ENCODE data around the gene PTN.

The PTN gene

GRCh38 chr7:137324796-137325696, 18.5 kb downstream of the PTN start:
- DNase-seq = no peak

- peak in 9 of 51 donors; percentile 14 to 36 (median 28) for DNase-seq
Observed at GRCh38 chr7:137316648-137317353, 26.7 kb downstream of the PTN start.

DNA sequence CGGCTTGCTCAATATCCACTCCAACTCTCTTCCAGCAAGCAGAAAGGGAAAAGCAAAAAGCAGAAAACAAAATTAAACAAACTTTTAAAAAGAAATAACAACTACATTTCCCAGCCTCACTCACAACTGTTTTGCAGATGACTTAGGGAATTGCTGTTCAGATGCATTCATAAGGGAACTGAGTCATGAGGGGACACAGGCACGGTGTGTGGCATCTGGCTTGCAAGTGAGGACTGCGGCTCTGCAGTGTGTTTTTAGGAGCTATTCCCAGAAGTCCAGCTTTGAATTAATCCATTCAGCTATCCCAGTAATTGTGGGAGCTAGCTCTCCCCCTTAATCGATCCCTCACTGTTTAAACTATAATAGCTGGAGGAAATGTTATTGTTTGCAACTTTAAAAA, 30.3 kb downstream of the PTN start:
- peak in 19 of 51 donors; percentile 12 to 57 (median 30) for DNase-seq

DNA sequence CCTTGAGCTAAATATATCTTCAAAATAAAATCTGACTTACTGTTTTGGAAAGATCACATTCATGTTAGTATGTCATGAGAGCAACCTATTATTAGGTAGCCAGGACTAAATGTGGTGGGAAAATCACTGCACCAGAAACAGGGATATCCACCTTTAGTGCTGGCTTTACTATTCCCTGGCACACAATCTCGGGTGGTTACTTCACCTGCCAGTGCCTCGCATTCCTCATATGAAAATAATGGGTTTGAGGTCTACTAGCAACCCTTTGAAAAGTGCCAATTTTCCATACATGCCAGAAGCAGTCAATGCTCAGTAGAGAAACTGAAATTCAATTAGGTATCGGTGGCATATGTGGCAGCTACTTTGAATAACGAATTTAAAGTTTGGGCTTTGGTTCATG, 36.8 kb downstream of the PTN start:
- peak in 1 of 51 donors; percentile 18 for DNase-seq

DNA sequence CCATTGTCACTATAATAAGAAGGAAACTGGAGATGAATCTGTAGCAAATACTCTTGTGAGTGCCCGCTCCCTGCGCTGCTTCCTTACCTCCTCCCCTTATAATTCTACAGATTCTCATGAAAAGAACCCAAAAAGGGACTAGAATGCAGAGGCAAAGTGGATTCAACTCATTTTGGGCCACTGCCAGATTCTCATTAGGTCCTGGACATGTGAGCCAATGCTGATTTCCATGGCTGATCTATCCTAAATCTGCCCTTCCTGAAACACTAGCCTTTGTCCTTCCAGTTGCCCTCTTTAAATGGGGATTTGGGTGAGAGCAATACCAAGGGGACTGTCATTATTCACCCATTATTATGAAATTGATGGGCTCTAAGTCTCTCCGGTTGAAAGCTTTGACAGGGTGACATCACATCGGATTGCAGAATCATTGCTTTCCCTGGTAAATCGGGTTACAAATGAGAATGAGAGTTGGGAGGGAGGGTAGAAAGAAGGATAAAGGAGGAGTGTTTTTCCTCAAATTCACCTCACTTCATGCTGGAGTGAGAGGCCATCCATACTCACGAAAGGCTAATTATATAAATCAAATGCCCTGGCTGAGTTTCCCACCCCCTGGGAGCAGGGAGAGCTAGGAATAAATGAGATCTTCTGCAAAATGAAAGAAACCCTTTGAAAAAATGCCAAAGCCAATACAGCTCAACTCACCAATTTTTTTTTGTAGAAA, 37.5 kb downstream of the PTN start:
- peak in 2 of 51 donors; percentile 35 to 73 for DNase-seq

DNA sequence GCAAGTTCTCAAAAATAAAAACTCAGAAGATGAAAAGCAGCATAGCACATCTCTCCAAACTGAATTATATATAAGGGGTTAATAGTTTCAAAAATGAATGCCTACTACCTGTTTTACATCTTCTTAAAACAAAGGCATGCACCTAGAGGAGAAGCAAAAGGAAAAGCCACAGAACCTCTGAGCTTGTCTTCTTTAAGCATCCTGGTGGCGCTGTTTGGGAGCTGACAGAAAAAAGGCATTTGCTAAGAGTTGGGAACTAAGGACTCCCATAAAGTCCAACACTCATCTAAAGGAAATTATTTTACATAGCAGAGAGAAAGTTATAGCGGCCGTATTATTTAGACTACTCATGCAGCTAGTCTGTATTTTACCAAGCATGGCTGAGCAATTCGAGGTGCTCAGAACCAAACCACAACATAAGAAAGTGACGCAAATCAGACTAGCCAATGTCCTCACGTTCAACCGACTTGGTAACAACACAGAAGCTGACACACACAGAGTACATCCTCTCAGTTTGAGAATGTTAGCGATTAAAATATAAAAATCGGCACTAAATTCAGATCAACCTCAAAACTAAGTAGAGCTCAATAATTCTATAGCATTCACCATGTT, 38.8 kb downstream of the PTN start:
- DNase-seq = peak in 10 of 51 donors; percentile 7 to 62 (median 22)

- no peak for DNase-seq
Observed at GRCh38 chr7:137304165-137304564, 39.4 kb downstream of the PTN start.

- DNase-seq = no peak
Observed at GRCh38 chr7:137302081-137302480, 41.5 kb downstream of the PTN start.

GRCh38 chr7:137298464-137298794, 45.1 kb downstream of the PTN start:
- no peak for DNase-seq

DNA sequence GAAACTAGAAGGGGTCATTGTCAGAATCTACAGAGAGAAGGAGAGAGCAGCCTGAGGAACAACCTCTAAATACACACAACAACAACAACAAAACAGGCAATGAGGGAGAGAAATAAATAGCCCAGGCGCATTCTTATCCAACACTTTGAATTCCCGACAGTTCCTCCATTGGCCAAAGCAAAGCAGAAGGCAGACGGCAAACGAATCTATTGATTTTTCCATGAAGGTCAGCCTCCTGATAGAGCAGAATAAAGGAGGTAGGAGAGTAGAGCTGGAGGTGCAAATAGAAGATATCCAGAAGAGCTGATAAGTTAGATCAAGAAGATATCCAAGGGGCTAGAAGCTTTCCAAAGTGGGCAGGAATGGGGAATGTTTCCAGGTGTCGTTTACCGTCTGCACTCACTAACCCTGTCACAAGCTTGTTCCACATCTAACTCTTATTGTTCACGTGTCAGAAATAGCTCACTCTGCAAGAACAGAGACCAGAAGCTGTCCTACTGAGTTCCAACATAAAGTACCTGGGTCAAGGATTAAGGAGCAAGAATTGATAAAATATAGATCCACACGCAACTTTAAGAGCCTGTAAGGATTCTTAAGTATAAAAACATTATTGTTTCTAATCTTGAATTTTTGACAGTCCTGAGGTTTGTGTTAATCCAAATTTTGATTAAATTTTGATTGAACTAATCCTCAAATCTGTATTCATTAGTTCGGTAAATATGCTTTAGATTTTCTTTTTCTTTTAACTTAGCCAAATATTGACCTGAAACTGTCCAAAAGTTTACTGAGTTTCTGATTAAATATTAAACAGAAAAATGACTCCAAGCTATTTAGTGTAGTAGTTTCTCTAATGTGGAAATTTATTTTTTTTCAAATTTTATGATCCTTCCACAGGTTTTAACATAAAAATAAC, 45.7 kb downstream of the PTN start:
- peak in 1 of 51 donors; percentile 29 for DNase-seq

DNA sequence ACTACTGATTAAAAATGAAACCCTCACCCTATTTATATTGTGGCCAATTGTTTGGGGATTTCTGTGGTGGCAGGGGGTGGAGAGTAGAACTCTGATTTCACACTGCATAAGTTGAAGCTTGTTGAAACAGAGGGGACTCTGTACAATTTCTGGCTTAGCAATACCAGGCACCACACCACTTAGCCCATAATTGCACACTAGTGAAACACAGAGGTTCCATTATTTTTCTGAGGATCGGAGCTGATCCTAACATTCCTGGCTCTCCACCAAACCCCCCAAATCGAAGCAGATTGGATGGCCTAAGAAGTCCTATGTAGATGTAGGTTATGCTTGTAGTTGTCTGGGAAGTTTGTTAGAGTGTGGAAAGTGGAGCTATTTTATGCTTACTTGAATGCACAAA, 47.0 kb downstream of the PTN start:
- DNase-seq = peak in 9 of 51 donors; percentile 9 to 73 (median 35)

- peak in 1 of 51 donors; percentile 18 for DNase-seq
Observed at GRCh38 chr7:137295739-137296324, 47.7 kb downstream of the PTN start.

- DNase-seq = no peak
Observed at GRCh38 chr7:137289101-137289500, 54.4 kb downstream of the PTN start.

GRCh38 chr7:137287651-137288258, 55.8 kb downstream of the PTN start:
- DNase-seq = no peak

- peak in 2 of 51 donors; percentile 11 to 30 for DNase-seq
Observed at GRCh38 chr7:137283153-137283552, 60.4 kb downstream of the PTN start.

DNA sequence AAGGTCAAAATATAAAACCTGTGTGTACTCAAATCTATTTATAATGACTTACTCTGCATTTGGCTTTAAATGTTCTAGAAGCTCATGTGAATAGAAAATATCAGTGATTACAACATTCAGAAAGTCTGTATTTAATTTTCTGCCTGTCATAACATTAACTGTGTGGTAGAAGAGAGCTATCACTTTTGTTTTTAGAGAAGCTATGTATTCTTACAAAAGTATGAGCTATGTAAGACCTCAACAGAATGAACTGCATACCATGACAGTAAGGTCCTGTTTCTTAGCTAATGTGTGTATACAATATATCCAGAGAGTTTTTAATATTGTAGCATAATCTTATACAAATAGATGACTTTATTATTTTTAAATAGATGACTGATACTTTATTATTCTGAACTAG, 61.5 kb downstream of the PTN start:
- DNase-seq = no peak

- DNase-seq = peak in 3 of 51 donors; percentile 17 to 72 (median 20)
Observed at GRCh38 chr7:137276189-137276588, 67.3 kb downstream of the PTN start.

DNA sequence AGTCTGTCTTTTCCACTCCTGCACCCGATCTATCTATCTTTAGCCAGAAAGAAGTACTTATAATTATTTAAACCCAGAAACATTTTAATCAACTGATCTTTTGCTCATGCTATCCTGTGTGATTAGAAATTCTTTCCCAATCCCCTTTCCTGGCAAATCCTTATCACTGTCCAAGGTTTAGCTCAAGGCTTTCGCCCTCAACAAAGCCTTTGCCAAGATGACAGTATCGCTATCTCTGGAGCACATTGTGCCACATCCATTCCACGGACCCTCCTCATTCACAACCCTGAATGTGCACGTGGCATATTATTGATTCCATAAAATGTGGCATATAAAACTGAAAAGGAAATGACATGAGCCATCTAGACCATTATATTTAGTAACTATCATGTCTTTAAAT, 71.3 kb downstream of the PTN start:
- no peak for DNase-seq

- no peak for DNase-seq
Observed at GRCh38 chr7:137269240-137269639, 74.3 kb downstream of the PTN start.
